Measurements from ENCODE around the gene JPH2. TPM values are rescaled to one million over a fixed set of nuclear protein-coding genes. Genes with fewer than 3 reads are reported as not detected.

Gene JPH2
- total and polyA plus RNA-seq, 4 donors = 0.09 to 1.3 (median 0.17) TPM; not detected in 1

- H3K4me3 ChIP-seq (ENCODE audit: low read depth in 1 of 3, low read length in 3 of 3) = no peak overlapping the region
- no peak for DNase-seq (ENCODE audit: low spot score)
- WGBS = 57% methylated on average over 7 of the region's 7 CpGs
Observed at GRCh38 chr20:44154521-44155001, 32.4 kb downstream of the JPH2 start.

GRCh38 chr20:44153636-44154043 lies 33.3 kb downstream of the JPH2 start:
- Histone ChIP-seq H3K36me3 (ENCODE audit: control insufficient read depth in 4 of 4, insufficient read depth in 3 of 4, low read depth in 1 of 4, low read length in 3 of 4) (no peaks in the 10 kb centered on the region), H3K9me3 (ENCODE audit: control insufficient read depth in 4 of 4, low read length in 3 of 4) (no peaks in the 10 kb centered on the region), H3K4me1 (ENCODE audit: control insufficient read depth in 4 of 4, insufficient read depth in 4 of 4, low read length in 3 of 4) (no peaks in the 10 kb centered on the region), H3K27ac (ENCODE audit: low read depth in 1 of 2, low read length in 2 of 2) (no peak overlapping the region), H3K9ac (ENCODE audit: low read depth in 1 of 2, low read length in 2 of 2) (no peak overlapping the region), H3K27me3 (ENCODE audit: control insufficient read depth in 4 of 4, insufficient read depth in 4 of 4, low read length in 3 of 4) (peaks cover 0 to 5% (median 0%) of the 10 kb centered on the region in 4 donors), H3K4me3 (ENCODE audit: low read depth in 1 of 3, low read length in 3 of 3) (no peak overlapping the region)
- no peak for TF ChIP-seq RXRA (IDR thresholded peaks at IDR 0.05)
- TF ChIP-seq HNF4A (conservative IDR thresholded peaks at IDR 0.05) = no peak
- no peak for TF ChIP-seq FOXA1 (IDR thresholded peaks at IDR 0.05)
- TF ChIP-seq MAX (IDR thresholded peaks at IDR 0.05) = no peak
- DNase-seq (ENCODE audit: low spot score) = no peak
- WGBS = 62% methylated on average over 6 of the region's 6 CpGs

More at GRCh38 chr20:44154521-44155001, 32.4 kb downstream of the JPH2 start:
- Histone ChIP-seq H3K27ac (ENCODE audit: low read depth in 1 of 2, low read length in 2 of 2) (no peak overlapping the region), H3K36me3 (ENCODE audit: control insufficient read depth in 4 of 4, insufficient read depth in 3 of 4, low read depth in 1 of 4, low read length in 3 of 4) (no peaks in the 10 kb centered on the region), H3K4me1 (ENCODE audit: control insufficient read depth in 4 of 4, insufficient read depth in 4 of 4, low read length in 3 of 4) (no peaks in the 10 kb centered on the region), H3K27me3 (ENCODE audit: control insufficient read depth in 4 of 4, insufficient read depth in 4 of 4, low read length in 3 of 4) (peaks cover 0 to 5% (median 0%) of the 10 kb centered on the region in 4 donors), H3K9me3 (ENCODE audit: control insufficient read depth in 4 of 4, low read length in 3 of 4) (no peaks in the 10 kb centered on the region), H3K9ac (ENCODE audit: low read depth in 1 of 2, low read length in 2 of 2) (no peak overlapping the region)
- TF ChIP-seq HNF4G (IDR thresholded peaks at IDR 0.05) = no peak
- no peak for TF ChIP-seq NR2F2 (IDR thresholded peaks at IDR 0.05)
- no peak for TF ChIP-seq GABPA (IDR thresholded peaks at IDR 0.05 in 1 of 2, conservative IDR thresholded peaks at IDR 0.05 in 1 of 2)

GRCh38 chr20:44151621-44152416 lies 35.2 kb downstream of the JPH2 start:
- no peak for TF ChIP-seq GABPA (IDR thresholded peaks at IDR 0.05 in 1 of 2, conservative IDR thresholded peaks at IDR 0.05 in 1 of 2)
- no peak for TF ChIP-seq RXRA (IDR thresholded peaks at IDR 0.05)
- no peak for TF ChIP-seq ZBTB33 (IDR thresholded peaks at IDR 0.05)
- no peak for TF ChIP-seq RAD21 (IDR thresholded peaks at IDR 0.05)
- TF ChIP-seq CTCF (IDR thresholded peaks at IDR 0.05; ENCODE audit: low read depth, low read length, missing input control) = no peak
- no peak for TF ChIP-seq EGR1 (IDR thresholded peaks at IDR 0.05; ENCODE audit: low read depth in 2 of 2)
- no peak for TF ChIP-seq REST (IDR thresholded peaks at IDR 0.05)
- no peak for TF ChIP-seq YY1 (IDR thresholded peaks at IDR 0.05)
- no peak for TF ChIP-seq TAF1 (conservative IDR thresholded peaks at IDR 0.05)
- no peak for TF ChIP-seq FOXA1 (IDR thresholded peaks at IDR 0.05)
- TF ChIP-seq MAX (IDR thresholded peaks at IDR 0.05) = no peak
- TF ChIP-seq JUND (IDR thresholded peaks at IDR 0.05) = no peak
- no peak for TF ChIP-seq FOXA2 (IDR thresholded peaks at IDR 0.05)
- TF ChIP-seq NR2F2 (IDR thresholded peaks at IDR 0.05) = no peak
- no peak for TF ChIP-seq HNF4A (conservative IDR thresholded peaks at IDR 0.05)

More at GRCh38 chr20:44151621-44152416, 35.2 kb downstream of the JPH2 start:
- Histone ChIP-seq H3K4me3 (ENCODE audit: low read depth in 1 of 3, low read length in 3 of 3) (no peak overlapping the region), H3K4me1 (ENCODE audit: control insufficient read depth in 4 of 4, insufficient read depth in 4 of 4, low read length in 3 of 4) (no peaks in the 10 kb centered on the region), H3K36me3 (ENCODE audit: control insufficient read depth in 4 of 4, insufficient read depth in 3 of 4, low read depth in 1 of 4, low read length in 3 of 4) (no peaks in the 10 kb centered on the region), H3K27me3 (ENCODE audit: control insufficient read depth in 4 of 4, insufficient read depth in 4 of 4, low read length in 3 of 4) (no peaks in the 10 kb centered on the region), H3K9ac (ENCODE audit: low read depth in 1 of 2, low read length in 2 of 2) (no peak overlapping the region), H3K9me3 (ENCODE audit: control insufficient read depth in 4 of 4, low read length in 3 of 4) (no peaks in the 10 kb centered on the region), H3K27ac (ENCODE audit: low read depth in 1 of 2, low read length in 2 of 2) (no peak overlapping the region)
- DNase-seq (ENCODE audit: low spot score) = no peak
- WGBS = 88% methylated on average over 14 of the region's 14 CpGs
